ENCODE results near the gene CTSO.

The CTSO gene

DNA sequence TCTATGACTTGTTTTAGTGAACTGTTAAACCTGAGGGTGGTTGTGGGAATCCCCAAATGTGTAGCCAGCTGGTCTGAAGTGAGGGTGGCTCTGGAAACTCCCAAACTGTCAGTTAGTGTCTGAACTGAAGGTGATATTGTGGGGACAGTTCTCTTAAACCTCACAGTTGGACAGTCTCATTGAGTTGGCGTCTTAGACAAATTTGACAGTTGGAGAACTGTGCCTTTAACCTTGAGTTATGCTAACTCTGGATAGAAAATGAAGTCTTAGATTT, 20.7 kb upstream of the CTSO start:
- no peak overlapping the region for H3K27ac ChIP-seq (ENCODE audit: low read depth, low read length)
- H3K4me1 ChIP-seq (ENCODE audit: control insufficient read depth in 1 of 2, insufficient read depth in 2 of 2, low read length in 2 of 2) = no peaks in the 10 kb centered on the region
- H3K36me3 ChIP-seq (ENCODE audit: control insufficient read depth in 1 of 2, insufficient read depth in 2 of 2, low read length in 2 of 2) = no peaks in the 10 kb centered on the region
- H3K9me3 ChIP-seq (ENCODE audit: control insufficient read depth in 1 of 2, low read length in 2 of 2) = no peaks in the 10 kb centered on the region
- H3K4me3 ChIP-seq (ENCODE audit: low read depth in 1 of 2, low read length in 2 of 2) = no peak overlapping the region
- H3K27me3 ChIP-seq (ENCODE audit: control insufficient read depth in 1 of 2, insufficient read depth in 2 of 2, low read length in 2 of 2) = no peaks in the 10 kb centered on the region
- no peak overlapping the region for H3K9ac ChIP-seq (ENCODE audit: low read depth in 1 of 2, low read length in 2 of 2)

DNA sequence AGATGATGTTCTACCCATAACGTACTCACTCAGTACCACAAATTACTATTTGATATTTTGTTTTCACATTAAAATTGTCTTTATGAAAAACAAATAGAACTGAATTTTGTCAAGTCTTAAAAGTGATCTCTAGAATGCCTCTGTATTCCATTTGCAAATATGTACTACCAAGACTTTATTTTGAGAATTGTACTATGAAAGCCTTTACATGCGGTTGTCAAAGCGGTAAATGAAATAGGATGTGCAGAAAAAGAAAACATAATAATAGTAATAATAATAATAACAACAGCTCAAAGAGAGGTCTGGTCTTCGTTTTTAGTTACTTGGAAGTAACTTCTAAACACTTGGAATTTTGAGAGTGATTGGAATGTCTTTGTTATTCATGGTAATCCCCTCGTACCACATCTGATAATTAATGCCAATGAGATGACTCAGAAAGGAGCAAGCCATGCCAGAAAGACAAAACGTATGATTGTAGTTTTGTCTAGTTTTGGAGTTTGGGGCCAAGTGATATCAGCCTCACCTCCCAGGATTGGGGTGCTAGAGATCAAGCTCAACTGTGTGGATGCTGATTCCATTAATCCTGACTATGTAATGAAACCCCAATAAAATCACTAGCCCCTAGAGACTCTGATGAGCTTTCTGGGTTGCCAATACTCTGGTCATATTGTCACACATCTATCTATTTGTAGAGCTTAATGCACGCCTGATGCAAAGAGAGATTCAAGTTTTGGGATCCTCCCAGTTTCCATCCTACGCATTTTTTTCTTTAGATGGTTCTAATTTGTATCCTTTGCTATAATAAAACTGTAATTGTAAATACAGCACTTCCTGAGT, 20.2 kb upstream of the CTSO start:
- no peak overlapping the region for H3K9ac ChIP-seq (ENCODE audit: low read depth in 1 of 2, low read length in 2 of 2)
- H3K4me1 ChIP-seq (ENCODE audit: control insufficient read depth in 1 of 2, insufficient read depth in 2 of 2, low read length in 2 of 2) = no peaks in the 10 kb centered on the region
- H3K27me3 ChIP-seq (ENCODE audit: control insufficient read depth in 1 of 2, insufficient read depth in 2 of 2, low read length in 2 of 2) = no peaks in the 10 kb centered on the region
- H3K4me3 ChIP-seq (ENCODE audit: low read depth in 1 of 2, low read length in 2 of 2) = no peak overlapping the region
- H3K27ac ChIP-seq (ENCODE audit: low read depth, low read length) = no peak overlapping the region
- H3K36me3 ChIP-seq (ENCODE audit: control insufficient read depth in 1 of 2, insufficient read depth in 2 of 2, low read length in 2 of 2) = no peaks in the 10 kb centered on the region
- H3K9me3 ChIP-seq (ENCODE audit: control insufficient read depth in 1 of 2, low read length in 2 of 2) = no peaks in the 10 kb centered on the region

DNA sequence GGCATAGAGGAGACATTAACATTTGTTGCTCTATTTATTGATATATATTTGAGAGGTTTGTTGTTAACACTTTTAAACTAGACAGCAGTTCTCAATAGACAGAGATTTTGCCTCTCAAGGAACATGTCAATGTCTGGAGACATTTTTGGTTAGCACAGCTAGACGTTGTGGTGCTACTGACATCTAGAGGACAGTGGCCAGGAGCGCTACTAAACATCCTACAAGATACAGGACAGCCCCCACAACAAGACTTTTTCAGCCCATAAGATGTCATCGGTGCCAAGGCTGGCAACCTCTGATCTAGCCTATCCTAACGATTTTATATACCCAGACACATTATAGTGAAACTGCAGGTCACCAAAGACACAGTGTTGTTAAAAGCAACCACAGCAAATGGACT, 18.4 kb upstream of the CTSO start:
- Histone ChIP-seq H3K9me3 (ENCODE audit: control insufficient read depth in 1 of 2, low read length in 2 of 2) (no peaks in the 10 kb centered on the region), H3K4me1 (ENCODE audit: control insufficient read depth in 1 of 2, insufficient read depth in 2 of 2, low read length in 2 of 2) (no peaks in the 10 kb centered on the region), H3K36me3 (ENCODE audit: control insufficient read depth in 1 of 2, insufficient read depth in 2 of 2, low read length in 2 of 2) (no peaks in the 10 kb centered on the region), H3K4me3 (ENCODE audit: low read depth in 1 of 2, low read length in 2 of 2) (no peak overlapping the region), H3K27me3 (ENCODE audit: control insufficient read depth in 1 of 2, insufficient read depth in 2 of 2, low read length in 2 of 2) (no peaks in the 10 kb centered on the region), H3K27ac (ENCODE audit: low read depth, low read length) (no peak overlapping the region), H3K9ac (ENCODE audit: low read depth in 1 of 2, low read length in 2 of 2) (no peak overlapping the region)

DNA sequence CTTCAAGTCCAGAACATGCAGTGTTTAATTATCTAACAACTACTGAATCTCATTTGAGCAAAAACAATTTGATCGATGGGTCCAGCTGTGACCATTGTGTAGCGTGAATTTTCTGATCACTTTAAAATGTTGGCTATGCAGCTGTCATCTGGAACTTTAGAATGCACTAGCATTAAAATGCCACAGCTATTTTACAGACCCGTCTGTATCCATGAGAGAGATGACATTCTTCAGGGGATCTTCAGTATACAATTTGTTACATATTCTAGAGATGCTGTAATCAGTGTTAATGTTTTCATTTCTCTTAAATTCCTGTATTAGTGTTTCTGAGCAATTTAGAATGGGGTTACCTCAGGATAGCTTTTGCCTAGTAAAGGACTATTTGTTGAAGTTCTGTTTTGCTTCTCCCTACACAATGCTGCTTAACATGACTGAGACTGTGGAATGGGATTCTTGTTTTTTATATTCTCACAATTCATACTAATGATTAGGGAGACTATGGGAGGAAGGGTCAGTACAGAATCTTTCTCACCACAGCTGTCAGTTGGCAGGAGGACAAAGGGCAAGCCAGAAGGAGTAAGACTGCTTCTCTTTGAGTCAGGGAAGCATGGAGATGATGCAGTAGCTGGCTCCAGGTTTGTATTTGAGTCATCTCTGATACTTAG, 13.2 kb upstream of the CTSO start:
- Histone ChIP-seq H3K9ac (ENCODE audit: low read depth in 1 of 2, low read length in 2 of 2) (no peak overlapping the region), H3K4me1 (ENCODE audit: control insufficient read depth in 1 of 2, insufficient read depth in 2 of 2, low read length in 2 of 2) (no peaks in the 10 kb centered on the region), H3K36me3 (ENCODE audit: control insufficient read depth in 1 of 2, insufficient read depth in 2 of 2, low read length in 2 of 2) (no peaks in the 10 kb centered on the region), H3K27me3 (ENCODE audit: control insufficient read depth in 1 of 2, insufficient read depth in 2 of 2, low read length in 2 of 2) (no peaks in the 10 kb centered on the region), H3K9me3 (ENCODE audit: control insufficient read depth in 1 of 2, low read length in 2 of 2) (no peaks in the 10 kb centered on the region), H3K4me3 (ENCODE audit: low read depth in 1 of 2, low read length in 2 of 2) (no peak overlapping the region), H3K27ac (ENCODE audit: low read depth, low read length) (no peak overlapping the region)

DNA sequence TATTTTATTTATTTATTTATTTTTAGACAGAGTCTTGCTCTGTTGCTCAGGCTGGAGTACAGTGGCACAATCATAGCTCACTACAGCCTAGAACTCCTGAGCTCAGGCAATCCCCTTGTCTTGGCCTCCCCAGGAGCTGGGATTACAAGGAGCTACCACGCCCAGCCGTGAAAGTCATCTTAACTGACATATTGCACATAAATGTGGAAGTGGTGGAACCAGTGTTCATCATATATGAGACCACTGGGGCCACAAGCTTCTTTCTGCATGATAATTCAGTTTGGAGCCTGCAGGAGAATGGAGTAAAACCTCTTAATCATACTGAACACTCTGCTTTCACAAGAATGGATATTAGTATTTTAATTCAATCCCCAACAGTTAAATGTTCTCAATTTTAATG, 12.5 kb upstream of the CTSO start:
- Histone ChIP-seq H3K4me1 (ENCODE audit: control insufficient read depth in 1 of 2, insufficient read depth in 2 of 2, low read length in 2 of 2) (no peaks in the 10 kb centered on the region), H3K9me3 (ENCODE audit: control insufficient read depth in 1 of 2, low read length in 2 of 2) (no peaks in the 10 kb centered on the region), H3K9ac (ENCODE audit: low read depth in 1 of 2, low read length in 2 of 2) (no peak overlapping the region), H3K27ac (ENCODE audit: low read depth, low read length) (no peak overlapping the region), H3K27me3 (ENCODE audit: control insufficient read depth in 1 of 2, insufficient read depth in 2 of 2, low read length in 2 of 2) (no peaks in the 10 kb centered on the region), H3K36me3 (ENCODE audit: control insufficient read depth in 1 of 2, insufficient read depth in 2 of 2, low read length in 2 of 2) (no peaks in the 10 kb centered on the region), H3K4me3 (ENCODE audit: low read depth in 1 of 2, low read length in 2 of 2) (no peak overlapping the region)

DNA sequence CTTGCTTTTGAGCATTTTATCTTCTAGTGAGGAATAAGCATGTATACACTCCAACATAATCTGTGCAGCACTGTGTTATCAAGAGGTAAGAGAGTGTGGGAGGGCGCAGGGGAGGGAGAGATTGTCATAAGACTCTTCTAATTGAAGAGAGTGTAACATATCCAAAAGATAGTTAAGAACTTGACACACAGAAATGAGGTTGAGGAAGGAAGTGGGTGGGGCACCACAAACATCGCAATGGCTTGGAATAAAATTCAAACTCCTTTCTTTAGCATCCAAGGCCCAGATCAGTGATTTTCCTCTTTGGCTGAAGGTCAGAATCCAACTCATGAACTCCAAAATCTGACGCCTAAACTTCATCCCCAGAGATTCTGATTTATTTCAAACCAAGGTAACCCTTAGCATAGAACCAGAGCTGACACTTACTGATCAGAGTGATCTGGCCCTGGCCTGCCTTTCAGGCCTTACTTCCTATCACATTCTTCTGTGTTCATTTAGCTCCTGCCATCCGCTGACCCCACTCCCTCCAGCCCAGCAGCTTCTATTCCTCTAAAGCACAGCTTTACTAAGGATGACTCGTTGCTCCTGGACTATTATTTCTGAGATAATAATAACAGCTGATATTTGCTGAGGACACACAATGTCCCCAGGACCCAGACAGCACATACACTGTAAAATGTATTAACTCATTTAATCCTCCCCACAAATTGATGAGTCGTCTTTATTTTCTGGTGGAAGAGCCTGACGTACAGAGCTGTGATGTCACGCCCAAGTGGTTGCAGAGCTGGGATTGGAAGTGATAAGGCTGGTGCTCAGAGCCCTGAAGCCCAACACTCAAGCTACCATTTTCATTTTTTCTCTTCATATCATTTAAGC, 10.6 kb upstream of the CTSO start:
- Histone ChIP-seq H3K27ac (ENCODE audit: low read depth, low read length) (no peak overlapping the region), H3K4me1 (ENCODE audit: control insufficient read depth in 1 of 2, insufficient read depth in 2 of 2, low read length in 2 of 2) (no peaks in the 10 kb centered on the region)

DNA sequence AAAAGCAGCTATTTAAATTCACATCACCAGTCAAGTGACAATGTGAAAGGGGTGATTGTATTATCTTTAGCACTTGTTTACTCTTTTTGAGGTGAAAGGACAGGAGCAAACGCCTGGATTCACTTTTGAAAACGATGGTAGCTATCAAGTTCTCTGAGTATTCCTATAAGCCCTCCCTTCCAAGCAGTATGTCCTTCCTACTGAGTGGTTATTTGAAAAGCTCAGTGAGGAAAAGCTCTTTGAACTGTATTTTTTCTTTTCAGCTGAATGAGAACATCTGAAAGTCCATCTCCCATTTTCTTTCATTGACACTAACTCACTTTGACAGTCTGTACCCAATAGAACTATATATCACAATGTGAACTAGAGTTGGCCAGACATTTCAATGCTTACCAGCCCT, 9.1 kb upstream of the CTSO start:
- Histone ChIP-seq H3K4me1 (ENCODE audit: control insufficient read depth in 1 of 2, insufficient read depth in 2 of 2, low read length in 2 of 2) (no peaks in the 10 kb centered on the region), H3K9me3 (ENCODE audit: control insufficient read depth in 1 of 2, low read length in 2 of 2) (no peaks in the 10 kb centered on the region), H3K9ac (ENCODE audit: low read depth in 1 of 2, low read length in 2 of 2) (no peak overlapping the region), H3K27ac (ENCODE audit: low read depth, low read length) (no peak overlapping the region), H3K27me3 (ENCODE audit: control insufficient read depth in 1 of 2, insufficient read depth in 2 of 2, low read length in 2 of 2) (no peaks in the 10 kb centered on the region), H3K4me3 (ENCODE audit: low read depth in 1 of 2, low read length in 2 of 2) (no peak overlapping the region), H3K36me3 (ENCODE audit: control insufficient read depth in 1 of 2, insufficient read depth in 2 of 2, low read length in 2 of 2) (no peaks in the 10 kb centered on the region)

More for the DNA sequence above, 10.6 kb upstream of the CTSO start:
- no peaks in the 10 kb centered on the region for H3K9me3 ChIP-seq (ENCODE audit: control insufficient read depth in 1 of 2, low read length in 2 of 2)
- H3K27me3 ChIP-seq (ENCODE audit: control insufficient read depth in 1 of 2, insufficient read depth in 2 of 2, low read length in 2 of 2) = no peaks in the 10 kb centered on the region
- no peak overlapping the region for H3K4me3 ChIP-seq (ENCODE audit: low read depth in 1 of 2, low read length in 2 of 2)
- no peak overlapping the region for H3K9ac ChIP-seq (ENCODE audit: low read depth in 1 of 2, low read length in 2 of 2)
- H3K36me3 ChIP-seq (ENCODE audit: control insufficient read depth in 1 of 2, insufficient read depth in 2 of 2, low read length in 2 of 2) = no peaks in the 10 kb centered on the region

DNA sequence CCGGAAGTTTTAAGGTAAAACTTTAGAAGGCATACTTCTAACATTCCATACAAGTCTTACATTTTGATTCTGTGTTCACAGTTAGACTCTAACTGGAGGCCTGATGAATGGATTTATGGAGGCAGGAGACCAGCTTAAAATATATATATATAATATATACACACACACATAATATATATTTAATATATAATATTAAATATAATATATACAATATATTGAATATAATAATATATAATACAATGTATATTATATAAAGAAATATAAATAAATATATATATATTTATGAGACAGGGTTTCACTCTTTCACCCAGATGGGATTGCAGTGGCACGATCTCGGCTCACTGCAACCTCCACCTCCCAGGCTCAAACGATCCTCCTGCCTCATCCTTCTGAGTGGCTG, 7.9 kb upstream of the CTSO start:
- H3K4me3 ChIP-seq (ENCODE audit: low read depth in 1 of 2, low read length in 2 of 2) = no peak overlapping the region
- H3K9ac ChIP-seq (ENCODE audit: low read depth in 1 of 2, low read length in 2 of 2) = no peak overlapping the region
- H3K9me3 ChIP-seq (ENCODE audit: control insufficient read depth in 1 of 2, low read length in 2 of 2) = no peaks in the 10 kb centered on the region
- no peaks in the 10 kb centered on the region for H3K4me1 ChIP-seq (ENCODE audit: control insufficient read depth in 1 of 2, insufficient read depth in 2 of 2, low read length in 2 of 2)
- no peaks in the 10 kb centered on the region for H3K36me3 ChIP-seq (ENCODE audit: control insufficient read depth in 1 of 2, insufficient read depth in 2 of 2, low read length in 2 of 2)
- no peak overlapping the region for H3K27ac ChIP-seq (ENCODE audit: low read depth, low read length)
- H3K27me3 ChIP-seq (ENCODE audit: control insufficient read depth in 1 of 2, insufficient read depth in 2 of 2, low read length in 2 of 2) = no peaks in the 10 kb centered on the region

DNA sequence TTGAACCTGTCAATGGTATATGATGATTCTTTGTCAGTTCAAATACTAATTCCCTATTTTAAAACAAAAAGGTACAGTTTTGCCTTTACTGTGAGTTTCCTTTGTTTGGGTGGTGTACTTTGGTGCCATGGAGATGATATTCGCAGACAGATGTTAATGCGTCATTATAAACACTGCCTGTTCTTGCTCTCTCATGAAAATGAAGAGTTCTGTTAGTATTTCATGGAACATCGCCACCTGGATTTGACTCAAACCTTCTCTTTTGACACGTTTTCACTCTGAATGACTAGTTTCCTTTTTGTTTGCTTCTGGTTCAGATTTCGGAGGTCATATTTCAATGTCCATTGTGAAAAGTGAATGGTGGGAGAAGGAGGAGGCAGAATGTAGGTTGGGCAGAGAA, 6.9 kb upstream of the CTSO start:
- Histone ChIP-seq H3K27me3 (ENCODE audit: control insufficient read depth in 1 of 2, insufficient read depth in 2 of 2, low read length in 2 of 2) (no peaks in the 10 kb centered on the region), H3K9ac (ENCODE audit: low read depth in 1 of 2, low read length in 2 of 2) (no peak overlapping the region), H3K4me3 (ENCODE audit: low read depth in 1 of 2, low read length in 2 of 2) (no peak overlapping the region), H3K36me3 (ENCODE audit: control insufficient read depth in 1 of 2, insufficient read depth in 2 of 2, low read length in 2 of 2) (no peaks in the 10 kb centered on the region), H3K9me3 (ENCODE audit: control insufficient read depth in 1 of 2, low read length in 2 of 2) (no peaks in the 10 kb centered on the region), H3K4me1 (ENCODE audit: control insufficient read depth in 1 of 2, insufficient read depth in 2 of 2, low read length in 2 of 2) (no peaks in the 10 kb centered on the region), H3K27ac (ENCODE audit: low read depth, low read length) (no peak overlapping the region)

DNA sequence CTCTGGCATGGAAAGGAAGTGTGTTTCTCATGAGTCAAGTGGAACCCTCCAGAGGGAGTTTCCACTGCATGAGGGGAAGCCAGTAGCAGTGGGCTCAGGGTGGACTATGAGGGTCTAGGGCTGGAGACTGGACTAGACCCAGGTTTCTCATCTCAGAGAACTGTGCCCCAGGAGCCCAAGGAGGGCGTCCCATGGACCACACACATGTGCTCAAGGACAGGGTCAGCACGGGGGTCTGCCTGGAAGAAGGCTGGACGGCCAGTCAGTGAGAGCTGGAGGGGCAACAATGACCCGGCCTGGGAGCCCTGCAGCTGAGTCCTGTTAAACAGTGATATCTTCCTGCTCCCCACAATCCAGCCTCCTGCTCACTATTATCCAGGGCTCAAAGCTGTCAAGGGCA, 5.8 kb upstream of the CTSO start:
- Histone ChIP-seq H3K36me3 (ENCODE audit: control insufficient read depth in 1 of 2, insufficient read depth in 2 of 2, low read length in 2 of 2) (no peaks in the 10 kb centered on the region), H3K4me3 (ENCODE audit: low read depth in 1 of 2, low read length in 2 of 2) (no peak overlapping the region), H3K4me1 (ENCODE audit: control insufficient read depth in 1 of 2, insufficient read depth in 2 of 2, low read length in 2 of 2) (peaks cover 3 to 6% of the 10 kb centered on the region in 2 donors), H3K9ac (ENCODE audit: low read depth in 1 of 2, low read length in 2 of 2) (no peak overlapping the region), H3K27ac (ENCODE audit: low read depth, low read length) (no peak overlapping the region), H3K27me3 (ENCODE audit: control insufficient read depth in 1 of 2, insufficient read depth in 2 of 2, low read length in 2 of 2) (no peaks in the 10 kb centered on the region), H3K9me3 (ENCODE audit: control insufficient read depth in 1 of 2, low read length in 2 of 2) (no peaks in the 10 kb centered on the region)

All from duodenal mucosa (tissue), 2 donors.